ENCODE measurements around the gene CTSC.
A peak's percentile ranks its signal among the peaks of the same experiment; 100 is the strongest.
"Not testable (repeated sequence)": the region's sequence is repeated elsewhere in the genome, so short reads cannot be mapped to it uniquely, and the experiment has no call there.

The CTSC gene

GRCh38 chr11:88277349-88277915 is 60.1 kb downstream of the CTSC start:
- no peak for DNase-seq

GRCh38 chr11:88275636-88276035 is 61.9 kb downstream of the CTSC start:
- no peak for DNase-seq

DNA sequence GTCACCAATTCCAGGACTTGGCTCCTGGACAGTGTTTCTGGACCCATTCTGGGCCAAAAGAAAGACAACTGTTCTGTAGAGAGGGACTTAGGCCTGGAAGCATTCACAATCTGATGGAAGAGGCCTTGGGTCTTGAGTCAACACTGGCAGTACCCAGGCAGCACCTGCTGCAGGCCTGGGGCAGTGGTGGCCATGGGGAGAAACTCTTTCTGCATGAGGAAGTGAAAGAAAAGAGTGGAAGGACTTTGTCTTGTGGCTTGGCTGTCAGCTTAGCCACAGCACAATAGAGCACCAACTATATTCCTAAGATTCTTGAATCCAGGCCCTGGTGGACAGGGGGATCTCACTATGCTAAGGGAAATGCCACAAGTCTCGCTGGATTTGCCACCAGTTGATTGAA is 70.6 kb downstream of the CTSC start:
- DNase-seq = no peak

DNA sequence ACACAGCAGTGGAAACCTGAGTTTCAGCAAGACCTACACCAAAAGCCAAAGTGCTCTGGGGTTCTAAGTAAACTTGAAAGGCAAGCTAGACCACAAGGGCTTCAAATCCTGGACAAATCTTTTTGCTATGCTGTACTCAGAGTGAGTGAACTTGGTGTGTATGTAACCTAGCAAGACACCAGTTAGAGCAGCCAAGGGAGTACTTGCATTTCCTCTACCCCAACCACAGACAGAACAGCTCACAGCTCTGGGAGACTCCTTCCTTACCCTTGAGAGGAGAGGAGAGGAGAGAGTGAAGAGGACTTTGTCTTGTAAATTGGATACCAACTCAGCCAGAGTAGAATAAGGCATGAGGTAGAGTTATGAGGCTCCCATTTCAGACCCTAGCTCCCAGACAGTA is 71.4 kb downstream of the CTSC start:
- DNase-seq = no peak

DNA sequence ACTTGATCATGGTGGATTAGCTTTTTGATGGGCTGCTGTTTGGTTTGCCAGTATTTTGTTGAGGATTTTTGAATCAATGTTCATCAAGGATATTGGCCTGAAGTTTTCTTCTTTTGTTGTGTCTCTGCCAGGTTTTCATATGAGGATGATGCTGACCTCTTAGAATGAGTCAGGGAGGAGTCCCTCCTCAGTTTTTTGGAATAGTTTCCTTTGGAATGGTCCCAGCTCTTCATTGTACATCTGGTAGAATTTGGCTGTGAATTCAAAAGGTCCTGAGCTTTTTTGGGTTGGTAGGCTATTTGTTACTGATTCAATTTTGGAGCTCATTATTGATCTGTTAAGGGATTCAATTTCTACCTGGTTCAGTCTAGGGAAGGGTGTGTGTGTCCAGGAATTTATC is 78.1 kb downstream of the CTSC start:
- DNase-seq = no peak

DNA sequence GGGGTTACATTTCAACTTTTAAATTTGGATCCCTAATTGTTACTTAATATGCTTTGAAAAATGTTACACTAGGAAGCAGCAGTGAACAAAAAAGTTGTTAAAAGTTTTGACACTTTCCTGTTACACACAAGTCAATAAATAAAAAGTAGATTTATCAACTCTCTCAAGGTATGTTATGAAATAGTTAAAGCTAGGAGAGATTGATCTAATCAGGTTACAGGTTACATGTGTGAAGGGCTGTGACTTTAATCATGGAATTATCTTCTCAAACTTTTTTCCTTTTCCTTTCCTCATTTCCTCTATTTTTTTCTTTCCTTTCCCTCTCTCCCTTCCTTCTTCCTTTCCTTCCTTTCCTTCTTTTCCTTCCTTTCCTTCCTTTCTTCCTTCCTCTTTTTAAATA is 85.3 kb downstream of the CTSC start:
- no peak for DNase-seq

GRCh38 chr11:88250566-88251242 is 86.8 kb downstream of the CTSC start:
- peak; percentile 85 for DNase-seq

GRCh38 chr11:88249706-88250105 is 87.8 kb downstream of the CTSC start:
- DNase-seq = no peak

- no peak for DNase-seq
Observed at GRCh38 chr11:88246696-88247095, 90.8 kb downstream of the CTSC start.

- not testable (repeated sequence) for DNase-seq
Observed at GRCh38 chr11:88245576-88245975, 92.0 kb downstream of the CTSC start.
